Trophoblast cell (in vitro differentiated cells and primary cell): ENCODE data around the gene C1orf167.
A peak's percentile ranks its signal among the peaks of the same experiment; 100 is the strongest.

Source experiments
- DNase-seq, 2 donors: peaks; one replicate each; pipeline ENCODE4 v3.0.0-alpha.2; 2016
- H2AFZ ChIP-seq: 2 replicates; pipeline ENCODE4 v1.6.1; 2013; ENCODE audit warnings: low read length, moderate library complexity, mild to moderate bottlenecking; ENCODE audit not compliant: insufficient read depth, poor library complexity
- H2AK5ac ChIP-seq: 2 replicates; pipeline ENCODE4 v1.6.1; 2013; ENCODE audit warnings: mild to moderate bottlenecking, low read length
- H2BK120ac ChIP-seq: 2 replicates; pipeline ENCODE4 v1.6.1; 2013; ENCODE audit warnings: low read length, mild to moderate bottlenecking, moderate library complexity; ENCODE audit not compliant: insufficient read depth, poor library complexity
- H2BK12ac ChIP-seq: 2 replicates; pipeline ENCODE4 v1.6.1; 2013; ENCODE audit warnings: mild to moderate bottlenecking, low read length, moderate library complexity
- H2BK5ac ChIP-seq: 2 replicates; pipeline ENCODE4 v1.6.1; 2013; ENCODE audit warnings: low read length, low read depth, moderate library complexity, mild to moderate bottlenecking; ENCODE audit not compliant: poor library complexity
- H3K14ac ChIP-seq: 2 replicates; pipeline ENCODE4 v1.6.1; 2013; ENCODE audit warnings: mild to moderate bottlenecking, low read length
- H3K18ac ChIP-seq: 2 replicates; pipeline ENCODE4 v1.6.1; 2013; ENCODE audit warnings: mild to moderate bottlenecking, low read length
- H3K23ac ChIP-seq: 2 replicates; pipeline ENCODE4 v1.6.1; 2013; ENCODE audit warnings: low read length
- H3K27ac ChIP-seq: 2 replicates; pipeline ENCODE4 v1.5.1; 2013; ENCODE audit warnings: low read depth, mild to moderate bottlenecking, inconsistent platforms, low read length, moderate library complexity
- H3K27me3 ChIP-seq: 2 replicates; pipeline ENCODE4 v1.6.1; 2013; ENCODE audit warnings: inconsistent platforms, mild to moderate bottlenecking, low read length, moderate library complexity; ENCODE audit not compliant: insufficient read depth
- H3K36me3 ChIP-seq, 2 experiments: 1 replicate in 1 of 2; 2 replicates in 1 of 2; pipeline ENCODE4 v1.6.1; 2013; ENCODE audit warnings: low read length in 2 of 2, mild to moderate bottlenecking in 2 of 2, moderate library complexity in 1 of 2; ENCODE audit not compliant: insufficient read depth in 2 of 2, control insufficient read depth in 1 of 2
- H3K4ac ChIP-seq: 2 replicates; pipeline ENCODE4 v1.6.1; 2013; ENCODE audit warnings: low read depth, mild to moderate bottlenecking, low read length, moderate library complexity
- H3K4me1 ChIP-seq, 2 experiments: 1 replicate in 1 of 2; 2 replicates in 1 of 2; pipeline ENCODE4 v1.6.1; 2013; ENCODE audit warnings: low read length in 2 of 2, mild to moderate bottlenecking in 2 of 2, moderate library complexity in 1 of 2; ENCODE audit not compliant: insufficient read depth in 2 of 2, control insufficient read depth in 1 of 2
- H3K4me2 ChIP-seq: 2 replicates; pipeline ENCODE4 v1.6.1; 2013; ENCODE audit warnings: inconsistent platforms, mild to moderate bottlenecking, low read length, moderate library complexity
- H3K4me3 ChIP-seq: 2 replicates; pipeline ENCODE4 v1.5.1; 2013; ENCODE audit warnings: mild to moderate bottlenecking, low read depth, low read length, inconsistent platforms
- H3K79me1 ChIP-seq: one replicate; pipeline ENCODE4 v1.6.1; 2013; ENCODE audit warnings: low read length
- H3K79me2 ChIP-seq: 2 replicates; pipeline ENCODE4 v1.6.1; 2013; ENCODE audit warnings: low read length, mild to moderate bottlenecking; ENCODE audit not compliant: control insufficient read depth, insufficient read depth, poor library complexity
- H3K9ac ChIP-seq: 2 replicates; pipeline ENCODE4 v1.6.1; 2013; ENCODE audit warnings: mild to moderate bottlenecking, low read length
- H3K9me3 ChIP-seq: 2 replicates; pipeline ENCODE4 v1.6.1; 2013; ENCODE audit warnings: low read depth, mild to moderate bottlenecking, control low read depth, inconsistent platforms, low read length; ENCODE audit not compliant: insufficient read depth
- H4K12ac ChIP-seq: 2 replicates; pipeline ENCODE4 v1.6.1; 2013; ENCODE audit warnings: low read depth, mild to moderate bottlenecking, low read length, moderate library complexity
- H4K8ac ChIP-seq: 2 replicates; pipeline ENCODE4 v1.6.1; 2013; ENCODE audit warnings: low read depth, mild to moderate bottlenecking, low read length, moderate library complexity
- H4K91ac ChIP-seq: one replicate; pipeline ENCODE4 v1.6.1; 2013; ENCODE audit warnings: low read depth, mild to moderate bottlenecking, low read length, moderate library complexity
- WGBS: extraction: QIAGEN DNeasy Blood & Tissue Kit; methylation state at CpG from one replicate; pipeline ENCODE4 v1.1.7; 2013; ENCODE audit warnings: missing lambda C conversion rate; ENCODE audit not compliant: insufficient read length, insufficient coverage; ENCODE audit errors: extremely low coverage; 5-methylcytosine and 5-hydroxymethylcytosine counted together

The C1orf167 gene

DNA sequence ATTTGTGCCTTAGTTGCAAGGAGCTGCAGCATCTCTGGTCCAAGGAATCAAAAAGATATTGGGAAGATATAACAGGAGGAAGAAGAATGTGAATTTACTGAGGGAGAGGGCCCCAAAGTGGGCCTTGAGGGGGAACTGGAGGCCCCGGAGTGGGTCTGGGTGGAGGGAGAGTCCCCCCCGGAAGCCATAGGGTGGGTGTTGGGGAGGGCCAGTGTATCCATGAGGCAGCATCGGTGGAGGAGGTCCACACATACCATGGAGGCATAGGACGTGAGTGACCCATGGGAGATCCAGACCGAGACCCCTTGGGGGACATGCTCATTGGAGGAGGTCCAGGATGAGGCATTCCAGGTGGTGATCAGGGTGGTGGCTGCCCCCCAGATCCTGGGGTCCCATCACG is 708 bp upstream of the C1orf167 start:
- peaks cover 0 to 3% of the 10 kb centered on the region in 2 experiments for H3K4me1 ChIP-seq
- no peak overlapping the region for H3K4me3 ChIP-seq
- no peak overlapping the region for H3K27ac ChIP-seq
- no peak overlapping the region for H4K12ac ChIP-seq
- no peak for DNase-seq
- peaks cover 8% of the 10 kb centered on the region for H3K27me3 ChIP-seq
- no peak overlapping the region for H2BK120ac ChIP-seq
- H3K14ac ChIP-seq = no peak overlapping the region
- H2BK5ac ChIP-seq = no peak overlapping the region
- H3K18ac ChIP-seq = no peak overlapping the region
- no CpG with 5 or more reads among the region's 6 CpGs for WGBS
- H4K91ac ChIP-seq = no peak overlapping the region
- H3K79me1 ChIP-seq = no peaks in the 10 kb centered on the region
- no peak overlapping the region for H3K4ac ChIP-seq
- no peak overlapping the region for H2AFZ ChIP-seq
- peaks cover 6% of the 10 kb centered on the region for H3K9me3 ChIP-seq
- H3K23ac ChIP-seq = no peak overlapping the region
- H2BK12ac ChIP-seq = no peak overlapping the region
- no peak overlapping the region for H2AK5ac ChIP-seq
- no peak overlapping the region for H4K8ac ChIP-seq
- H3K79me2 ChIP-seq = no peaks in the 10 kb centered on the region
- H3K9ac ChIP-seq = no peak overlapping the region
- H3K4me2 ChIP-seq = no peak overlapping the region
- no peaks in the 10 kb centered on the region for H3K36me3 ChIP-seq

GRCh38 chr1:11764115-11764514 is 2.1 kb downstream of the C1orf167 start:
- no peaks in the 10 kb centered on the region for H3K36me3 ChIP-seq
- H3K79me1 ChIP-seq = no peaks in the 10 kb centered on the region
- H2BK5ac ChIP-seq = no peak overlapping the region
- no peak overlapping the region for H3K4me2 ChIP-seq
- no peak overlapping the region for H2BK120ac ChIP-seq
- no peak overlapping the region for H4K91ac ChIP-seq
- no peak overlapping the region for H3K27ac ChIP-seq
- H3K27me3 ChIP-seq = peaks cover 8% of the 10 kb centered on the region
- H3K23ac ChIP-seq = no peak overlapping the region
- no peak overlapping the region for H2AFZ ChIP-seq
- H3K9me3 ChIP-seq = peaks cover 4% of the 10 kb centered on the region
- no peak overlapping the region for H2AK5ac ChIP-seq
- H2BK12ac ChIP-seq = no peak overlapping the region
- H3K9ac ChIP-seq = no peak overlapping the region
- H3K14ac ChIP-seq = no peak overlapping the region
- peaks cover 0 to 3% of the 10 kb centered on the region in 2 experiments for H3K4me1 ChIP-seq
- DNase-seq = no peak
- no CpG with 5 or more reads among the region's 3 CpGs for WGBS
- no peak overlapping the region for H4K8ac ChIP-seq
- H3K4ac ChIP-seq = no peak overlapping the region
- no peaks in the 10 kb centered on the region for H3K79me2 ChIP-seq
- no peak overlapping the region for H3K18ac ChIP-seq
- H3K4me3 ChIP-seq = peak overlapping the region; percentile 23
- H4K12ac ChIP-seq = no peak overlapping the region

DNA sequence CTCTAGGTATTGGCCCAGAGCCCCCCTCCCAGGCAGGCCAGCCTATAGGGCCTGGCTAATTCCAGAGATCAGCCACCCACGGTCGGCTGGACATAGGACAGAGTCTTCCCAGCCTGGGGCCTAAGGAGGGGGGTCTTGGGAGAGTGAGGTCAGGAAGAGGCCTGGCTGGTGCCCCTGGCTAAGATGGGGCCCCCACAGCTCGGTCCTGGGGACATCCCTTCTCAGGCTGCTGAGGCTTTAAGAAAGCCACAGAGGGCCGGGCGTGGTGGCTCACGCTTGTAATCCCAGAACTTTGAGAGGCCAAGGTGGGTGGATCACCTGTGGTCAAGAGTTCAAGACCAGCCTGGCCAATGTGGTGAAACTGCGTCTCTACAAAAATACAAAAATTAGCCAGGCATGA is 2.5 kb downstream of the C1orf167 start:
- Histone ChIP-seq H2BK12ac (no peak overlapping the region), H2BK5ac (no peak overlapping the region), H3K4me2 (no peak overlapping the region), H4K12ac (no peak overlapping the region), H2AFZ (no peak overlapping the region), H3K27me3 (peaks cover 8% of the 10 kb centered on the region), H4K8ac (no peak overlapping the region), H3K27ac (no peak overlapping the region), H3K4me3 (no peak overlapping the region), H3K9me3 (peaks cover 4% of the 10 kb centered on the region), H2AK5ac (no peak overlapping the region), H3K23ac (no peak overlapping the region), H3K79me1 (no peaks in the 10 kb centered on the region), H3K18ac (no peak overlapping the region), H3K79me2 (no peaks in the 10 kb centered on the region), H2BK120ac (no peak overlapping the region), H3K9ac (no peak overlapping the region), H3K4me1 (peaks cover 0 to 3% of the 10 kb centered on the region in 2 experiments), H3K36me3 (no peaks in the 10 kb centered on the region), H3K14ac (no peak overlapping the region), H4K91ac (no peak overlapping the region), H3K4ac (no peak overlapping the region)
- no CpG with 5 or more reads among the region's 7 CpGs for WGBS
- DNase-seq = no peak

DNA sequence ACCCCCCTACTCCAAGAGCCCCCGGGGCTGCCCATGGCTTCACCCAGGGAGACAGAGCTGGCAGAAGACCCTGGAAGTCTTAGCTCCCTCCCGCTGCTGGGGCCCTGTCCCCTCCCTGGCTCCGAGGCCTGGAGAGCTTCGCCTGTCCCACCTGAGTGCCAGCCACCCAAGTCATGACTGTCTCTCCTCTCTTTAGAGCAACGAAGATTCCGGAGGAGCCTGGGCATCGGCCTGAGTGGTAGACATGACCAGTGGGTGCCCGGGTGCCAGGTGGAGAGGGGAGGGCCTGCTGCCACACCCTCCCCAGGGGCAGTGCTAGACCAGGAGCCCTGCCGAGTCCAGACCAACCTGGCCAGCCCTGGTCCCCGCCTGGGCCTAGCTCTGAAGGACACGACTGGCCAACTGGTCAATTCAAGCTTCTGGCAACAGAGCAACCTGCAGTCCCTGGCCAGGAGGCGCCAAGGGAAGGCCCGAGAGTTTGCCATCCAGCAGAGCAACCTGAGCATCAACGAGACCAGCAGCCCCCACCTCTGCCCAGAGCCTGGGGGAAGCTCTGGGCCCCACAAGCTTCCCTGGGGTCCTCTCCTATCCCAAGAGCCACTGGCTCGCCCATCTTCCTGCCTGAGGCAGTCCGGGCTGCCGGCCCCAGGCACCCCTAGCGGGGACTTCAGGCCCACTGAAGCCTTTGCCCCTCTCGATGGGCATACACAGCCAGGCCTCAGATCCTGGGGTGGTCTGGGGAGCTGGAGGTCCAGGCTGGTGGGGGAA is 3.9 kb downstream of the C1orf167 start:
- DNase-seq = no peak
- Histone ChIP-seq H3K36me3 (no peaks in the 10 kb centered on the region), H4K8ac (no peak overlapping the region), H2BK120ac (no peak overlapping the region), H3K14ac (no peak overlapping the region), H3K79me1 (no peaks in the 10 kb centered on the region), H3K27me3 (peaks cover 8% of the 10 kb centered on the region), H3K4me3 (no peak overlapping the region), H3K9ac (no peak overlapping the region), H3K4me2 (no peak overlapping the region), H2BK5ac (no peak overlapping the region), H3K9me3 (peaks cover 4% of the 10 kb centered on the region), H3K4me1 (peaks cover 0 to 3% of the 10 kb centered on the region in 2 experiments), H4K12ac (no peak overlapping the region), H2AFZ (no peak overlapping the region), H2BK12ac (no peak overlapping the region), H2AK5ac (no peak overlapping the region), H3K27ac (no peak overlapping the region), H3K23ac (no peak overlapping the region), H4K91ac (no peak overlapping the region), H3K18ac (no peak overlapping the region), H3K4ac (no peak overlapping the region), H3K79me2 (no peaks in the 10 kb centered on the region)
- no CpG with 5 or more reads among the region's 19 CpGs for WGBS
